Naive thymus-derived CD4-positive, alpha-beta T cell (primary cell): ENCODE results near the gene SELP. TPM values are rescaled to one million over a fixed set of nuclear protein-coding genes. Genes with fewer than 3 reads are reported as not detected.
"Not testable (repeated sequence)": the region's sequence is repeated elsewhere in the genome, so short reads cannot be mapped to it uniquely, and the experiment has no call there.

ENCODE experiments used
- ATAC-seq: fragments of 150-1000 bp; cut with Tn5 transposase; 2 replicates; pipeline ENCODE4 v1.10.0; 2021; ENCODE audit warnings: mild to moderate bottlenecking, moderate library complexity
- CTCF ChIA-PET: fragments of 350-600 bp; sonication (Branson Sonifier 250); formaldehyde crosslinking; loops from one replicate; lab custom pipeline; 2021; ENCODE audit warnings: antibody characterized with exemption; lab: Charles Lee
- POLR2A ChIA-PET: fragments of 350-600 bp; sonication (Branson Sonifier 250); formaldehyde crosslinking; loops from one replicate; lab custom pipeline; 2021; ENCODE audit warnings: antibody characterized with exemption, inconsistent platforms; lab: Charles Lee
- DNase-seq, 9 donors: peaks; one replicate each; pipeline versions ENCODE4 v3.0.0 to v3.0.0-alpha.2; 2020 to 2022; ENCODE audit warnings: mixed read lengths in 1 of 9
- H3K27ac ChIP-seq: one replicate; pipeline ENCODE4 v1.7.0; 2013; ENCODE audit warnings: mild to moderate bottlenecking, low read depth, low read length, moderate library complexity
- H3K27me3 ChIP-seq, 2 donors: one replicate each; pipeline ENCODE4 v1.7.0; 2013; ENCODE audit warnings: low read length in 2 of 2, mild to moderate bottlenecking in 2 of 2, moderate library complexity in 2 of 2; ENCODE audit not compliant: control insufficient read depth in 2 of 2, insufficient read depth in 2 of 2
- H3K36me3 ChIP-seq, 3 experiments: 1 replicate in 2 of 3; 2 replicates in 1 of 3; pipeline ENCODE4 v1.7.0; 2013; ENCODE audit warnings: low read length in 3 of 3, mild to moderate bottlenecking in 3 of 3, moderate library complexity in 1 of 3; ENCODE audit not compliant: insufficient read depth in 3 of 3, control insufficient read depth in 2 of 3
- H3K4me1 ChIP-seq, 2 donors: one replicate each; pipeline ENCODE4 v1.7.0; 2013; ENCODE audit warnings: low read length in 2 of 2, mild to moderate bottlenecking in 2 of 2, moderate library complexity in 1 of 2; ENCODE audit not compliant: control insufficient read depth in 2 of 2, insufficient read depth in 2 of 2
- H3K4me3 ChIP-seq: 2 replicates; pipeline ENCODE4 v1.7.0; 2013; ENCODE audit warnings: mild to moderate bottlenecking, low read length
- H3K9me3 ChIP-seq, 3 experiments: 1 replicate in 2 of 3; 2 replicates in 1 of 3; pipeline ENCODE4 v1.7.0; 2013; ENCODE audit warnings: low read length in 3 of 3; ENCODE audit not compliant: control insufficient read depth in 2 of 3
- H3K27ac Mint-ChIP-seq, 9 donors: one replicate each; pipeline ENCODE4 v1.8.0; 2020 to 2022; ENCODE audit warnings: mixed read lengths in 9 of 9, mild to moderate bottlenecking in 8 of 9, moderate library complexity in 5 of 9, inconsistent platforms in 2 of 9
- H3K27me3 Mint-ChIP-seq, 5 donors: one replicate each; pipeline ENCODE4 v1.8.0; 2021 to 2022; ENCODE audit warnings: mixed read lengths in 5 of 5, mild to moderate bottlenecking in 1 of 5
- H3K36me3 Mint-ChIP-seq, 5 donors: one replicate each; pipeline ENCODE4 v1.8.0; 2020 to 2022; ENCODE audit warnings: mixed read lengths in 5 of 5, mild to moderate bottlenecking in 3 of 5, inconsistent platforms in 1 of 5
- H3K4me1 Mint-ChIP-seq, 7 donors: one replicate each; pipeline ENCODE4 v1.8.0; 2020 to 2022; ENCODE audit warnings: mixed read lengths in 7 of 7, mild to moderate bottlenecking in 3 of 7, inconsistent platforms in 1 of 7
- H3K4me3 Mint-ChIP-seq, 10 donors: one replicate each; pipeline ENCODE4 v1.8.0; 2020 to 2022; ENCODE audit warnings: mild to moderate bottlenecking in 10 of 10, mixed read lengths in 10 of 10, moderate library complexity in 6 of 10, inconsistent platforms in 2 of 10
- H3K9me3 Mint-ChIP-seq, 11 donors: one replicate each; pipeline ENCODE4 v1.8.0; 2020 to 2022; ENCODE audit warnings: mixed read lengths in 11 of 11, mild to moderate bottlenecking in 4 of 11, inconsistent platforms in 1 of 11, moderate library complexity in 1 of 11
- intact Hi-C, 2 donors: fragments of 100-400 bp; cut with micrococcal nuclease; formaldehyde crosslinking; loops; one replicate each; pipeline ENCODE4 v1.15.1; 2023
- polyA plus RNA-seq, 2 donors: library from polyadenylated mRNA; unstranded; fragments of 300-500 nt; fragmentation: Illumina TruSeq; gene quantifications; one replicate each; pipeline ENCODE4 v1.2.3, GENCODE V29; 2021
- total RNA-seq, 6 experiments: library from RNA in 5 of 6; stranded (reverse) in 5 of 6; gene quantifications; 1 replicate in 5 of 6; 2 replicates in 1 of 6; pipeline ENCODE4 v1.2.3 and lab custom pipeline; 2021 to 2026

The SELP gene
- total and polyA plus RNA-seq, 7 experiments from 2014 or later, result 0.27 to 3.2 (median 1.7) TPM

DNA sequence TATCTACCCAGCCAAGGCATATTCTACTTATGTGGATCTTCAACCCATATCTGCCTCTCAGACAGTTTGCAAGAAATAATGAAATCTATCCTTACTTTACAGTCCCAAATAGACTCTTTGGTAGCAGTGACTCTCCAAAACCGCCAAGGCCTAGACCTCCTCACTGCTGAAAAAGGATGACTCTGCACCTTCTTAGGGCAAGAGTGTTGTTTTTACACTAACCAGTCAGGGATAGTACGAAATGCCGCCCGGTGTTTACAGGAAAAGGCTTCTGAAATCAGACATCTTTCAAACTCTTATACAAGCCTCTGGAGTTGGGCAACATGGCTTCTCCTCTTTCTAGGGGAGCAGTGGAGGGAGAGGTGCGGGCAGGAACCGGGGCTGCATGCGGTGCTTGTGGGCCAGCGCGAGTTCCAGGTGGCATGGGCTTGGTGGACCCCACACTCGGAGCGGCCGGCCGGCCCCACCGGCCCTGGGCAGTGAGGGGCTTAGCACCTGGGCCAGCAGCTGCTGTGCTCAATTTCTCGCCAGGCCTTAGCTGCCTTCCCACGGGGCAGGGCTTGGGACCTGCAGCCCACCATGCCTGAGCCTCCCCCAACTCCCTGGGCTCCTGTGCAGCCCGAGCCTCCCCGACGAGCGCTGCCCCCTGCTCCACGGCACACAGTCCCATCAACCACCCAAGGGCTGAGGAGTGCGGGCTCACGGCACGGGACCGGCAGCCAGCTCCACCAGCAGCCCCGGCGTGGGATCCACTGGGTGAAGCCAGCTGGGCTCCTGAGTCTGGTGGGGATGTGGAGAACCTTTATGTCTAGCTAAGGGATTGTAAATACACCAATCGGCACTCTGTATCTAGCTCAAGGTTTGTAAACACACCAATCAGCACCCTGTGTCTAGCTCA is 38.0 kb upstream of the SELP start:
- POLR2A ChIA-PET, result interaction anchor here (0.6 to 4.4 kb wide), 5 partner anchors 13 to 66 kb away, joined by 3 to 45 read pairs (median 6); no protein-coding TSS in a partner anchor
- CTCF ChIA-PET, result interaction anchor here (0.9 to 3.8 kb wide), 5 partner anchors 14 to 67 kb away, joined by 3 to 16 read pairs (median 4); no protein-coding TSS in a partner anchor
- not testable (repeated sequence) for H3K27me3 ChIP-seq, H3K36me3 ChIP-seq, H3K4me3 ChIP-seq, H3K27me3 Mint-ChIP-seq, H3K9me3 ChIP-seq, ATAC-seq
- H3K27ac Mint-ChIP-seq, result peak overlapping the region; percentile 87 to 96 (median 94)
- intact Hi-C loops, result loop anchor here (1.0 to 2.0 kb wide), 4 partner anchors 13 to 63 kb away; partner anchors contain the start of gene SELL (in 1 of the 2)
- DNase-seq, result peak in 5 of 9 donors; percentile 22 to 38 (median 31)
- peaks cover 0 to 12% (median 3%) of the 10 kb centered on the region in 11 donors for H3K9me3 Mint-ChIP-seq
- peak overlapping the region; percentile 51 for H3K27ac ChIP-seq
- peaks cover 0 to 33% (median 2%) of the 10 kb centered on the region in 5 donors for H3K36me3 Mint-ChIP-seq
- peaks cover 4 to 30% of the 10 kb centered on the region in 2 donors for H3K4me1 ChIP-seq
- H3K4me1 Mint-ChIP-seq, result peaks cover 23 to 73% (median 65%) of the 10 kb centered on the region in 7 donors
- peak overlapping the region in 9 of 10 donors; percentile 36 to 80 (median 70) for H3K4me3 Mint-ChIP-seq

DNA sequence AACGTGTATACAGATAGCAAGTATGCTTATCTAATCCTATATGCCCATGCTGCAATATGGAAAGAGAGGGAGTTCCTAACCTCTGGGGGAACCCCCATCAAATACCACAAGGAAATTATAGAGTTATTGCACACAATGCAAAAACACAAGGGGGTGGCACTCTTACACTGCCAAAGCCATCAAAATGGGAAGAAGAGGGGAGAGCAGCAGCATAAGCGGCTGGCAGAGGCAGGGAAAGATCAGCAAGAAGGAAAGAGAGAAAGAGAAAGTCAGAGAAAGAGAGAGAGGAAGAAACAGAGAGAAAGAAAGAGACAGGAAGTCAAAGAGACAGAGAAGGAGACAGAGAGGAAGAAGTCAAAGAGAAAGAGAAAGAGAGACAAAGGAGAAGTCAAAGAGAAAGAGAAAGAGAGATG is 37.3 kb upstream of the SELP start:
- Histone ChIP-seq H3K27ac (peak overlapping the region; percentile 51), H3K4me1 (peaks cover 4 to 30% of the 10 kb centered on the region in 2 donors)
- not testable (repeated sequence) for H3K27me3 Mint-ChIP-seq, H3K9me3 ChIP-seq, H3K4me3 ChIP-seq, H3K27me3 ChIP-seq, H3K36me3 ChIP-seq
- Mint-ChIP-seq H3K4me1 (peaks cover 23 to 75% (median 66%) of the 10 kb centered on the region in 7 donors), H3K36me3 (peaks cover 0 to 30% (median 0%) of the 10 kb centered on the region in 5 donors), H3K4me3 (peak overlapping the region; percentile 36 to 80 (median 70)), H3K27ac (peak overlapping the region; percentile 87 to 96 (median 94)), H3K9me3 (peaks cover 0 to 12% (median 1%) of the 10 kb centered on the region in 11 donors)
- ChIA-PET POLR2A (interaction anchor here (1.1 kb wide), 1 partner anchor 11 kb away, joined by 4 read pairs; no protein-coding TSS in a partner anchor), CTCF (interaction anchor here (3.1 kb wide), 1 partner anchor 66 kb away, joined by 7 read pairs; no protein-coding TSS in a partner anchor)
- peak in 5 of 9 donors; percentile 19 to 38 (median 28) for DNase-seq
- ATAC-seq, result peak; percentile 62
- intact Hi-C loops, result loop anchor here (1.0 to 2.0 kb wide), 4 partner anchors 14 to 62 kb away; partner anchors contain the start of gene SELL (in 1 of the 2)

DNA sequence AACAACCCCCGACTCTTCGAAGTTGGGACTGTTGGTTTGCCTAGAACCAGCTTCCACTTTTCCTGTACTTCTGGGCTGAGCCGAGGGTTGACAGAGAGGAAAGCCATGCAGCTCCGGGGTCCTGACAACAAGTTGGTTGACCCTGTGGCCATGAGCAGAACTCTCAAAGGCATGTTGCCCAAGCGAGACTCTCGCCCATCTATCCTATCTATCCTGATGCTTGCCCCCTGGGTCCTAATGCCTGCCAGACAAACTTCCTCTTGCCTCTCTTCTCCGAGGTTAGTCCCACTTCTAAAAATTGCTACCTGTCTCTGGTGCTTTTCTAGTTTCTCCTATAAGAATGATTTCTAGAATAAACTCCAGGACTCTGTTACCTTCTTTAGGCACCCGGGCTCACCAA is 32.8 kb upstream of the SELP start:
- Mint-ChIP-seq H3K4me3 (peak overlapping the region; percentile 1 to 93 (median 65)), H3K27ac (peak overlapping the region in 8 of 9 donors; percentile 19 to 95 (median 69)), H3K9me3 (peaks cover 0 to 46% (median 14%) of the 10 kb centered on the region in 11 donors), H3K36me3 (peaks cover 6 to 34% (median 26%) of the 10 kb centered on the region in 5 donors), H3K4me1 (peaks cover 37 to 71% (median 64%) of the 10 kb centered on the region in 7 donors)
- POLR2A ChIA-PET, result interaction anchor here (2.7 kb wide), 1 partner anchor 30 kb away, joined by 9 read pairs; no protein-coding TSS in a partner anchor
- CTCF ChIA-PET, H3K27me3 ChIP-seq, H3K27ac ChIP-seq, H3K36me3 ChIP-seq, DNase-seq, H3K9me3 ChIP-seq, ATAC-seq, H3K27me3 Mint-ChIP-seq: not testable (repeated sequence)
- intact Hi-C loops, result loop anchor here in 1 of 2 donors (1.0 kb wide), 1 partner anchor 31 kb away; no protein-coding TSS in a partner anchor
- Histone ChIP-seq H3K4me3 (peak overlapping the region; percentile 22), H3K4me1 (peaks cover 11 to 16% of the 10 kb centered on the region in 2 donors)

DNA sequence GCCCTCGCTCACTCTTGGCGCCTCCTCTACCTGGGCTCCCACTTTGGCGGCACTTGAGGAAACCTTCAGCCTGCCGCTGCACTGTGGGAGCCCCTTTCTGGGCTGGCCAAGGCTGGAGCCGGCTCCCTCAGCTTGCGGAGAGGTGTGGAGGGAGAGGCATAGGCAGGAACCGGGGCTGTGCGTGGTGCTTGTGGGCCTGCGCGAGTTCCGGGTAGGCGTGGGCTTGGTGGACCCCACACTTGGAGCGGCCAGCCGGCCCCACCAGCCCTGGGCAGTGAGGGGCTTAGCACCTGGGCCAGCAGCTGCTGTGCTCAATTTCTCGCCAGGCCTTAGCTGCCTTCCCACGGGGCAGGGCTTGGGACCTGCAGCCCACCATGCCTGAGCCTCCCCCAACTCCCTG is 31.1 kb upstream of the SELP start:
- Mint-ChIP-seq H3K36me3 (peaks cover 11 to 35% (median 29%) of the 10 kb centered on the region in 5 donors), H3K4me1 (peaks cover 32 to 66% (median 61%) of the 10 kb centered on the region in 7 donors), H3K27ac (peak overlapping the region in 3 of 9 donors; percentile 63 to 76 (median 70)), H3K9me3 (peaks cover 0 to 60% (median 19%) of the 10 kb centered on the region in 11 donors)
- H3K4me3 Mint-ChIP-seq, H3K9me3 ChIP-seq, H3K27me3 ChIP-seq, DNase-seq, H3K27ac ChIP-seq, intact Hi-C loops, ATAC-seq, H3K27me3 Mint-ChIP-seq, H3K36me3 ChIP-seq, H3K4me3 ChIP-seq: not testable (repeated sequence)
- POLR2A ChIA-PET, result interaction anchor here (0.9 to 1.6 kb wide), 4 partner anchors 14 to 60 kb away, joined by 4 read pairs; no protein-coding TSS in a partner anchor
- peaks cover 9 to 13% of the 10 kb centered on the region in 2 donors for H3K4me1 ChIP-seq
- CTCF ChIA-PET, result interaction anchor here (1.2 kb wide), 1 partner anchor 60 kb away, joined by 3 read pairs; no protein-coding TSS in a partner anchor

DNA sequence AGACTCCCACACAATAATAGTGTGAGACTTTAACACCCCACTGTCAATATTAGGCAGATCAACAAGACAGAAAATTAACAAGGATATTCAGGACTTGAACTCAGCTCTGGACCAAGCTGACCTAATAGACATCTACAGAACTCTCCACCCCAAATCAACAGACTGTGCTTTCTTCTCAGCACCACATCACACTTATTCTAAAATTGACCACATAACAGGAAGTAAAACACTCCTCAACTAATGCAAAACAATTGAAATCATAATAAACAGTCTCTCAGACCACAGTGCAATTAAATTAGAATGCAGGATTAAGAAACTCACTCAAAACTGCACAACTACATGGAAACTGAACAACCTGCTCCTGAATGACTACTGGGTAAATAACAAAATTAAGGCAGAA is 28.9 kb upstream of the SELP start:
- CTCF ChIA-PET, result interaction anchor here (1.8 kb wide), 1 partner anchor 57 kb away, joined by 6 read pairs; no protein-coding TSS in a partner anchor
- Mint-ChIP-seq H3K4me3 (peak overlapping the region in 9 of 10 donors; percentile 0 to 70 (median 47)), H3K4me1 (peaks cover 39 to 83% (median 77%) of the 10 kb centered on the region in 7 donors), H3K9me3 (peaks cover 3 to 80% (median 19%) of the 10 kb centered on the region in 11 donors), H3K27ac (peak overlapping the region in 8 of 9 donors; percentile 20 to 74 (median 56)), H3K36me3 (peaks cover 11 to 53% (median 35%) of the 10 kb centered on the region in 5 donors)
- intact Hi-C loops, result loop anchor here in 1 of 2 donors (1.0 to 2.0 kb wide), 4 partner anchors 8 to 54 kb away; no protein-coding TSS in a partner anchor
- H3K36me3 ChIP-seq, H3K27me3 ChIP-seq, H3K4me3 ChIP-seq, H3K27ac ChIP-seq, ATAC-seq, DNase-seq, H3K27me3 Mint-ChIP-seq, H3K9me3 ChIP-seq: not testable (repeated sequence)
- POLR2A ChIA-PET, result interaction anchor here (1.0 to 3.4 kb wide), 5 partner anchors 34 to 57 kb away, joined by 3 to 10 read pairs (median 4); no protein-coding TSS in a partner anchor
- peaks cover 9 to 20% of the 10 kb centered on the region in 2 donors for H3K4me1 ChIP-seq

DNA sequence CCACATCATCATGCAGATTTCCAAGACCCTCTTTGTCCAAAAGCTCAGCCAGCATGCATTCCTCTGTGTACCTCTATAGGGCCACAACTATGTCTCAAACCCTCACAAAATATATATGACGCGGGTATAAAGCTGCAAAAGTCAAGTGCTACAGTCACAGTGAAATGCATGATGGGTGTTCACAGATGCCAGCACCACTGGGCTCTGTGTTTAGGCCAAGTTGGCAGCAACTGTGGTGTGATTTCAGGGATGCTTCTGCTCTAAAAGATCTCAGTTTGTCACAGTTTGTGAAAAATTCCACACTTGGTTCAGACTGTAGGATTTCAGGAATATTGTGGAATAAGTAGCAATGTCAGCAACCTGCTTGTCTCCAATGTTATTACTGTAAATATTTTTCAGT is 23.9 kb upstream of the SELP start:
- no peaks in the 10 kb centered on the region for H3K27me3 ChIP-seq
- DNase-seq (no peak), ATAC-seq (no peak)
- H3K4me1 ChIP-seq, result peaks cover 17 to 26% of the 10 kb centered on the region in 2 donors
- peaks cover 1 to 45% (median 14%) of the 10 kb centered on the region in 11 donors for H3K9me3 Mint-ChIP-seq
- H3K4me1 Mint-ChIP-seq, result peaks cover 36 to 69% (median 57%) of the 10 kb centered on the region in 7 donors
- no peaks in the 10 kb centered on the region for H3K27me3 Mint-ChIP-seq
- no peak overlapping the region for H3K4me3 Mint-ChIP-seq
- peaks cover 11 to 37% (median 19%) of the 10 kb centered on the region in 5 donors for H3K36me3 Mint-ChIP-seq
- intact Hi-C loops, result no loop called here
- H3K9me3 ChIP-seq, result no peaks in the 10 kb centered on the region
- H3K36me3 ChIP-seq, result no peaks in the 10 kb centered on the region
- POLR2A ChIA-PET, result no interaction called here
- no peak overlapping the region for H3K4me3 ChIP-seq
- CTCF ChIA-PET, result interaction anchor here (1.3 kb wide), 1 partner anchor 49 kb away, joined by 3 read pairs; no protein-coding TSS in a partner anchor
- peak overlapping the region in 2 of 9 donors; percentile 57 to 59 for H3K27ac Mint-ChIP-seq
- no peak overlapping the region for H3K27ac ChIP-seq
